Ishikawa (cell line): ENCODE measurements around the gene PBXIP1.

Experiments
- EP300 ChIP-seq: IDR thresholded peaks from 2 replicates; pipeline ENCODE4 v1.6.1; 2012; ENCODE audit warnings: borderline replicate concordance
- YY1 ChIP-seq: IDR thresholded peaks from 2 replicates; pipeline ENCODE4 v1.6.1; 2012; ENCODE audit warnings: low read depth

GRCh38 chr1:154944401-154945159, 11.3 kb downstream of the PBXIP1 start:
- TF ChIP-seq YY1 (no peak), EP300 (no peak)
